Thymus (tissue), 11 donors: ENCODE data around the gene GJD4. TPM values are rescaled to one million over a fixed set of nuclear protein-coding genes. Genes with fewer than 3 reads are reported as not detected.

Experiments
- DNase-seq, 9 donors: peaks; one replicate each; pipeline ENCODE4 v3.0.0-alpha.2; 2013; ENCODE audit warnings: low spot score in 9 of 9, low read depth in 6 of 9, missing footprints in 1 of 9
- H3K27ac ChIP-seq, 2 donors: one replicate each; pipeline ENCODE4 v1.5.1; 2013; ENCODE audit warnings: control low read depth in 1 of 2, low read depth in 1 of 2, low read length in 1 of 2, mild to moderate bottlenecking in 1 of 2, moderate library complexity in 1 of 2
- H3K27me3 ChIP-seq, 2 donors: one replicate each; pipeline ENCODE4 v1.5.1; 2013; ENCODE audit warnings: low read length in 1 of 2; ENCODE audit not compliant: control insufficient read depth in 2 of 2, insufficient read depth in 1 of 2
- H3K36me3 ChIP-seq, 2 donors: one replicate each; pipeline ENCODE4 v1.5.1; 2013; ENCODE audit warnings: low read length in 1 of 2, mild to moderate bottlenecking in 1 of 2, moderate library complexity in 1 of 2; ENCODE audit not compliant: control insufficient read depth in 2 of 2, insufficient read depth in 2 of 2
- H3K4me1 ChIP-seq, 2 donors: one replicate each; pipeline ENCODE4 v1.5.1; 2013; ENCODE audit warnings: low read length in 2 of 2; ENCODE audit not compliant: control insufficient read depth in 2 of 2, insufficient read depth in 2 of 2
- H3K4me3 ChIP-seq, 2 donors: one replicate each; pipeline ENCODE4 v1.5.1; 2013; ENCODE audit warnings: low read length in 2 of 2, control low read depth in 1 of 2, mild to moderate bottlenecking in 1 of 2
- H3K9me3 ChIP-seq, 2 donors: one replicate each; pipeline ENCODE4 v1.5.1; 2013; ENCODE audit warnings: low read length in 1 of 2, mild to moderate bottlenecking in 1 of 2; ENCODE audit not compliant: control insufficient read depth in 2 of 2, insufficient read depth in 1 of 2
- WGBS: extraction: QIAGEN DNeasy Blood & Tissue Kit; methylation state at CpG from one replicate; pipeline ENCODE4 v1.1.7; 2013; 5-methylcytosine and 5-hydroxymethylcytosine counted together
- polyA plus RNA-seq: library from polyadenylated mRNA; stranded (reverse); fragments of 200-250 nt; gene quantifications from one replicate; pipeline ENCODE4 v1.2.3, GENCODE V29; 2013
- total RNA-seq: library from RNA; stranded (reverse); fragments of 120-200 nt; gene quantifications from one replicate; pipeline ENCODE4 v1.2.4, GENCODE V29; 2013
- donor health status: healthy.

GJD4 gene
- total and polyA plus RNA-seq, 2 donors, result 0.07 to 0.09 TPM

GRCh38 chr10:35652824-35653223 is 47.7 kb downstream of the GJD4 start:
- no peaks in the 10 kb centered on the region for H3K27me3 ChIP-seq
- H3K4me3 ChIP-seq, result no peak overlapping the region
- H3K9me3 ChIP-seq, result no peaks in the 10 kb centered on the region
- no peak for DNase-seq
- H3K4me1 ChIP-seq, result no peaks in the 10 kb centered on the region
- WGBS, result 94% methylated on average over 2 of the region's 2 CpGs
- H3K36me3 ChIP-seq, result no peaks in the 10 kb centered on the region
- H3K27ac ChIP-seq, result no peak overlapping the region

GRCh38 chr10:35657621-35658020 is 52.5 kb downstream of the GJD4 start:
- no peaks in the 10 kb centered on the region for H3K36me3 ChIP-seq
- H3K27me3 ChIP-seq, result no peaks in the 10 kb centered on the region
- 95% methylated on average over 5 of the region's 5 CpGs for whole genome bisulfite sequencing
- no peak overlapping the region for H3K27ac ChIP-seq
- H3K4me3 ChIP-seq, result no peak overlapping the region
- H3K4me1 ChIP-seq, result no peaks in the 10 kb centered on the region
- H3K9me3 ChIP-seq, result no peaks in the 10 kb centered on the region
- no peak for DNase-seq

Other genes with a start within 250 kb of the GJD4 start
- gene FZD8, start 37.0 kb downstream of the GJD4 start, total RNA-seq, result 4.3 TPM
- gene FZD8, start 37.0 kb downstream of the GJD4 start, polyA plus RNA-seq, result 2.1 TPM